ENCODE measurements around the gene SPATS1. TPM values are rescaled to one million over a fixed set of nuclear protein-coding genes. Genes with fewer than 3 reads are reported as not detected.

SPATS1 gene
- total and polyA plus RNA-seq, 2 of the 13 experiments (the other 11 are each of a cell fraction or from before 2014, with no cell fraction given), result not detected

- no peak for TF ChIP-seq PREB (CRISPR knock-in tag; IDR thresholded peaks at IDR 0.05)
Observed at GRCh38 chr6:44356487-44356886, 14.0 kb downstream of the SPATS1 start (continued).

GRCh38 chr6:44359973-44360372, 17.5 kb downstream of the SPATS1 start:
- FAIRE-seq, result no peak
- DNase-seq (ENCODE audit: low spot score), result no peak
- intact Hi-C loops (cut with micrococcal nuclease; ENCODE audit: unreplicated experiment) (no loop called here), in situ Hi-C loops (cut with HindIII; ENCODE audit: extremely low pct_ligation_motif_present, low pct_unique_long_range_greater_than_20kb) (no loop called here)
- Histone ChIP-seq H3K27ac (ENCODE audit: extremely low read length, insufficient read depth, low read length) (no peak overlapping the region), H3K4me1 (ENCODE audit: insufficient read depth, low read length) (no peaks in the 10 kb centered on the region), H3K9me3 (ENCODE audit: low read length) (no peaks in the 10 kb centered on the region), H3K27me3 (ENCODE audit: control insufficient read depth in 1 of 2, insufficient read depth in 2 of 2, low read length in 2 of 2) (peaks cover 0 to 5% of the 10 kb centered on the region in 2 experiments; a peak in 1 of 5 replicates), H3K36me3 (replicated peaks in 1 of 2; ENCODE audit: control insufficient read depth in 1 of 2, insufficient read depth in 2 of 2, low read length in 2 of 2) (no peaks in the 10 kb centered on the region), H3K4me2 (ENCODE audit: low read depth, low read length) (no peak overlapping the region), H3K79me2 (ENCODE audit: insufficient read depth, low read length) (no peaks in the 10 kb centered on the region), H2AFZ (ENCODE audit: low read length) (no peak overlapping the region), H4K20me1 (ENCODE audit: insufficient read depth, low read length) (no peaks in the 10 kb centered on the region), H3K9ac (ENCODE audit: insufficient read depth, low read depth, low read length) (no peak overlapping the region), H3K4me3 (replicated peaks in 1 of 3; ENCODE audit: insufficient read depth in 1 of 3, low read depth in 2 of 3, low read length in 3 of 3) (no peak overlapping the region)
- no peak for ATAC-seq
- no peak for TF ChIP-seq IRF2 (CRISPR knock-in tag; IDR thresholded peaks at IDR 0.05)
- no peak for TF ChIP-seq SCMH1 (CRISPR knock-in tag; IDR thresholded peaks at IDR 0.05; ENCODE audit: borderline replicate concordance)
- POLR2A ChIA-PET, result no interaction called here
- BruUV-seq (replicated peaks), result no TSS peak
- WGBS (ENCODE audit: low lambda C conversion rate), result 12% methylated on average over 3 of the region's 3 CpGs
- CTCF ChIA-PET (ENCODE audit: low intra/inter-chr PET ratio, low total read pairs), result no interaction called here

DNA sequence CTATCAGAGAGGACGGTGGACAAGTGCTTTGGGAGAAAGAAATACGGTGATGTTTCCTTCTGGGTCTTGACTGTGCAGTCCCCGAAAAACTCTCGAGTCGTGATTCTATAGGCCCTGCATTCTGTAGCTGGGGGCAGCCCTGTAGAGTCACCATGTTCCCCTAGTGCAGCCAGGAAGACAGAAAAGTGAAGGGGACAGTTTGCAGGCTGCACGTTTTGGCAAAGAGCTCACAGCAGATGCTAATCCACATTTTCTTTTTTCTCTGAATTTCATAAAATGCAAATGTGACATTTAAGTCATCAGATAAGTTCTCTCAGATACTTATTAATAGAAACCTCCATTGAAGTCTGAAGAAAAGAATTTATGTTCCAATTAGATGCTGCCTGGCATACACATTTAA, 19.5 kb downstream of the SPATS1 start:
- H2AFZ ChIP-seq (ENCODE audit: low read length), result no peak overlapping the region
- ChIA-PET POLR2A (no interaction called here), CTCF (ENCODE audit: low intra/inter-chr PET ratio, low total read pairs) (no interaction called here)
- H3K4me2 ChIP-seq (ENCODE audit: low read depth, low read length), result no peak overlapping the region
- 30% methylated on average over 6 of the region's 6 CpGs for WGBS (ENCODE audit: low lambda C conversion rate)
- no peak overlapping the region for H3K4me3 ChIP-seq (replicated peaks in 1 of 3; ENCODE audit: insufficient read depth in 1 of 3, low read depth in 2 of 3, low read length in 3 of 3)
- no peak for TF ChIP-seq SALL1 (CRISPR knock-in tag; IDR thresholded peaks at IDR 0.05)
- TF ChIP-seq ZNF230 (CRISPR knock-in tag; IDR thresholded peaks at IDR 0.05), result no peak
- no peaks in the 10 kb centered on the region for H3K79me2 ChIP-seq (ENCODE audit: insufficient read depth, low read length)
- peaks cover 0 to 2% of the 10 kb centered on the region in 2 experiments; a peak in 2 of 5 replicates for H3K27me3 ChIP-seq (ENCODE audit: control insufficient read depth in 1 of 2, insufficient read depth in 2 of 2, low read length in 2 of 2)
- DNase-seq (ENCODE audit: low spot score), result no peak
- no peak overlapping the region for H3K9ac ChIP-seq (ENCODE audit: insufficient read depth, low read depth, low read length)
- intact Hi-C loops (cut with micrococcal nuclease; ENCODE audit: unreplicated experiment) (no loop called here), in situ Hi-C loops (cut with HindIII; ENCODE audit: extremely low pct_ligation_motif_present, low pct_unique_long_range_greater_than_20kb) (no loop called here)
- no peaks in the 10 kb centered on the region for H3K9me3 ChIP-seq (ENCODE audit: low read length)
- no peak overlapping the region for H3K27ac ChIP-seq (ENCODE audit: extremely low read length, insufficient read depth, low read length)
- H3K36me3 ChIP-seq (replicated peaks in 1 of 2; ENCODE audit: control insufficient read depth in 1 of 2, insufficient read depth in 2 of 2, low read length in 2 of 2), result no peaks in the 10 kb centered on the region
- H3K4me1 ChIP-seq (ENCODE audit: insufficient read depth, low read length), result peaks cover 6% of the 10 kb centered on the region
- no peak for FAIRE-seq
- no peak for ATAC-seq
- no peaks in the 10 kb centered on the region for H4K20me1 ChIP-seq (ENCODE audit: insufficient read depth, low read length)
- BruUV-seq (replicated peaks), result no TSS peak

Data from HepG2 (cell line).